Parathyroid adenoma (tissue), 2 donors: ENCODE measurements around the gene RHD.
"Not testable (repeated sequence)": the region's sequence is repeated elsewhere in the genome, so short reads cannot be mapped to it uniquely, and the experiment has no call there.

ENCODE experiments used
- H2AFZ ChIP-seq: fragments of 300-600 bp; sonication (generic); one replicate; pipeline ENCODE4 v1.7.0; 2017; ENCODE audit warnings: antibody characterized with exemption, mild to moderate bottlenecking
- H3K27ac ChIP-seq: fragments of 300-600 bp; sonication (generic); one replicate; pipeline ENCODE4 v1.7.0; 2017
- H3K27me3 ChIP-seq: fragments of 300-600 bp; sonication (generic); one replicate; pipeline ENCODE4 v1.7.0; 2017; ENCODE audit warnings: low read length; ENCODE audit not compliant: control insufficient read depth, insufficient read depth
- H3K36me3 ChIP-seq: fragments of 300-600 bp; sonication (generic); one replicate; pipeline ENCODE4 v1.7.0; 2017; ENCODE audit warnings: low read length; ENCODE audit not compliant: control insufficient read depth, insufficient read depth
- H3K4me1 ChIP-seq: fragments of 300-600 bp; sonication (generic); one replicate; pipeline ENCODE4 v1.7.0; 2017; ENCODE audit warnings: control low read depth
- H3K4me2 ChIP-seq: fragments of 300-600 bp; sonication (generic); one replicate; pipeline ENCODE4 v1.7.0; 2017; ENCODE audit warnings: low read length
- H3K4me3 ChIP-seq: fragments of 300-600 bp; sonication (generic); one replicate; pipeline ENCODE4 v1.7.0; 2017; ENCODE audit warnings: low read depth, low read length
- H3K79me2 ChIP-seq: fragments of 300-600 bp; sonication (generic); one replicate; pipeline ENCODE4 v1.7.0; 2017; ENCODE audit warnings: control low read depth
- H3K9ac ChIP-seq: fragments of 300-600 bp; sonication (generic); one replicate; pipeline ENCODE4 v1.7.0; 2017; ENCODE audit warnings: mild to moderate bottlenecking
- H3K9me3 ChIP-seq: fragments of 300-600 bp; sonication (generic); one replicate; pipeline ENCODE4 v1.7.0; 2017; ENCODE audit warnings: low read length; ENCODE audit not compliant: control insufficient read depth
- TF ChIP-seq, protein P1 (sequence below): fragments of 300-600 bp; sonication (generic); IDR thresholded peaks from one replicate; pipeline ENCODE4 v1.7.0; 2017; ENCODE audit warnings: antibody characterized with exemption, mild to moderate bottlenecking
- donor health status: primary hyperparathyroidism.

Gene RHD

DNA sequence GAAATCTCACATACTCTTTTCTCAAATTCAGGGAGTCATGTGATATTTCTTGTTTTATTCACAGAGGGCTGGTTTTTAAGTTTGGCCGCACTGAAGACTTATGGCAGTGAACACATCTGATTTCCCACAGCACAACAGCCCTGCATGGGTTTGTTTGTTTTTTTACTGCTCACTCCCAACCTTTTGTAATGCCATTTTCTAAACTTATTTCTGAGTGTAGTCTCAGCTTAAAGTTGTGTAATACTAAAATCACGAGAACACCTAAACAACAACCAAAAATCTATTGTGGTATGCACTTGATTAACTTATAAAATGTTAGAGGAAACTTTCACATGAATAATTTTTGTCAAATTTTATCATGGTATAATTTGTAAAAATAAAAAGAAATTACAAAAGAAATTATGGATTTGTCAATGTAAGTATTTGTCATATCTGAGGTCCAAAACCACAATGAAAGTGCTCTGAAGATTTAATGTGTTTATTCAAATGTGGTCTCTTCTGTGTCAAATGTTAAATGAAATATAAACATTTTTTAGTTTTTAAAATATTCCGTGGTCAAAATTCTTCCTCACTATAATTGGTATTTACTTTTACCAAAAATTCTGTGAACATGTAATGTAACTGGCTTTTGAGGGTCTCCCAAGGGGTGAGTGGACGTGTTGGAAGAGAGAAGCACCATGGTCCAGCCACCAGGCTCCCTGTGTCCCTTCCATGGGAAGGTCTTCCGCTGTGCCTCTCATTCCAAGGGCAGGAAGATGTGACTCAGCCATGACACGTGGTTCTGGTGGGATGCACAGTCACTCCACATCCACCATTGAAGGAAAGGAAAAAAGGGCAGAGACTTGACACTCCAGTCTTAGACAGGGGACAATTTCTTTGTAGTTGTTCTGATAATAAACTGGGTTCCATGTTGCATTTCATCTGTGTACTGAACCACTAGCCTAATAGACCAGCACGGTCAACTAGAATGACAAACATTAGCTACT lies 88.6 kb downstream of the RHD start:
- TF ChIP-seq, protein P1, sequence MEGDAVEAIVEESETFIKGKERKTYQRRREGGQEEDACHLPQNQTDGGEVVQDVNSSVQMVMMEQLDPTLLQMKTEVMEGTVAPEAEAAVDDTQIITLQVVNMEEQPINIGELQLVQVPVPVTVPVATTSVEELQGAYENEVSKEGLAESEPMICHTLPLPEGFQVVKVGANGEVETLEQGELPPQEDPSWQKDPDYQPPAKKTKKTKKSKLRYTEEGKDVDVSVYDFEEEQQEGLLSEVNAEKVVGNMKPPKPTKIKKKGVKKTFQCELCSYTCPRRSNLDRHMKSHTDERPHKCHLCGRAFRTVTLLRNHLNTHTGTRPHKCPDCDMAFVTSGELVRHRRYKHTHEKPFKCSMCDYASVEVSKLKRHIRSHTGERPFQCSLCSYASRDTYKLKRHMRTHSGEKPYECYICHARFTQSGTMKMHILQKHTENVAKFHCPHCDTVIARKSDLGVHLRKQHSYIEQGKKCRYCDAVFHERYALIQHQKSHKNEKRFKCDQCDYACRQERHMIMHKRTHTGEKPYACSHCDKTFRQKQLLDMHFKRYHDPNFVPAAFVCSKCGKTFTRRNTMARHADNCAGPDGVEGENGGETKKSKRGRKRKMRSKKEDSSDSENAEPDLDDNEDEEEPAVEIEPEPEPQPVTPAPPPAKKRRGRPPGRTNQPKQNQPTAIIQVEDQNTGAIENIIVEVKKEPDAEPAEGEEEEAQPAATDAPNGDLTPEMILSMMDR: no peak
- no peak overlapping the region for H3K4me3 ChIP-seq
- no peak overlapping the region for H2AFZ ChIP-seq
- no peak overlapping the region for H3K9ac ChIP-seq
- H3K4me2 ChIP-seq: no peak overlapping the region
- H3K9me3 ChIP-seq: no peaks in the 10 kb centered on the region
- H3K4me1 ChIP-seq: no peaks in the 10 kb centered on the region
- no peaks in the 10 kb centered on the region for H3K27me3 ChIP-seq
- H3K79me2 ChIP-seq: no peaks in the 10 kb centered on the region
- H3K27ac ChIP-seq: no peak overlapping the region
- no peaks in the 10 kb centered on the region for H3K36me3 ChIP-seq

DNA sequence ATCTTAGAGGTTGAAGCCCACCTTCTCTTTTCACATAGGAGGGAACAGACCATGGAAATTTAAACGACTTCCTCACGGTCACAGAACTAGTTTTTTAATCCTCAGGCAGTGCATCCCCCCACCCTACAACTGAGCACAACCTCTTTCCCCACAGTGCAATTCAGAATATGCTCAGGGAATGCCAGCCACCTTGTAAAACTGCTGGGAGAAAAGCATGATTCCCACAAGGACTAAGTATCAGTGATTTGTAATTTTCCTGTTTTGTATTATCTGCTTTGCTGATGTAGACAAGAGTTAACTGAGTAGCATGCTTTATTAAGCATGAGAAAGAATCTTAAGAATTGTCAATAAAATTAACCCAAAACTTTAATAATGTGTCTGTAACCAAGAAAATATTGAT lies 89.6 kb downstream of the RHD start:
- Histone ChIP-seq H2AFZ (no peak overlapping the region), H3K9me3 (no peaks in the 10 kb centered on the region), H3K27ac (no peak overlapping the region), H3K36me3 (no peaks in the 10 kb centered on the region), H3K27me3 (no peaks in the 10 kb centered on the region), H3K4me3 (no peak overlapping the region), H3K4me1 (no peaks in the 10 kb centered on the region), H3K9ac (no peak overlapping the region), H3K79me2 (no peaks in the 10 kb centered on the region), H3K4me2 (no peak overlapping the region)
- TF ChIP-seq, protein P1: no peak

DNA sequence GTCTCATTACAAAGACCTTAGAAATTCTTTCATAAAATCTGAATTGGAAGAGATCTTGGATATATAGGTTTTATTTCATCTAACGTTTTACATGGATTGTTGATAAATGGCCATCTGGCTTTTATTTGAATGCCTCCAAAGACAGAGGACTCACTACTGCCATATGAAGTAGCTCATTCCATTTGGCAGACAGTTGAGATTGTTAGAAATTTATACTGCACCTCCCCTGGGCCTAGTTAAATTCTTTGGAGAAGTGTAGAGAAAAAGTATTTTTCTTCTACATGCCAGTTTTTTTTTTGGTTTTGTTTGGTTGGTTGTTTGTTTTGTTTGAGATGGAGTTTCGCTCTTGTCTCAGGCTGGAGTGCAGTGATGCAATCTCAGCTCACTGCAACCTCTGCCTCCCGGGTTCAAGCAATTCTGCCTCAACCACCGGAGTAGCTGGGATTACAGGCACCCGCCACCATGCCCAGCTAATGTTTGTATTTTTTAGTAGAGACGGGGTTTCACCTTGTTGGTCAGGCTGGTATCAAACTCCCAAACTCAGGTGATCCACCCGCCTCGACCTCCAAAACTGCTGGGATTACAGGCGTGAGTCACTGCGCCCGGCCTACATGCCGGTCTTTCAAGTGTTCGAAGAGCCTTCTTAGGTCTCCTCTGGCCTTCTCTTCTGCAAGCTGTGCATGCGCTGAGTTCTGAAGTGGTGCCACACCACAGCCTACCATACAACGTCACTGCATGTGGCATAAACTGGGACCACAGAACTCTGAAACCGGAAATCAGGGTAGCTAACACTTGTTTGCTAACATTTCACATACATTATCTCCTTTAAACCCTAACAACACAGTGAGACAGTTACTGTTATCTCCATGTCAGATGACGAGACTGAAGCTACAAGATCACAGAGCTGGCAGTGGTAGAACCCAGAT lies 90.6 kb downstream of the RHD start:
- H3K4me2 ChIP-seq, H3K9ac ChIP-seq, H3K4me1 ChIP-seq, H3K9me3 ChIP-seq, H3K79me2 ChIP-seq, H2AFZ ChIP-seq, H3K27ac ChIP-seq, H3K36me3 ChIP-seq, H3K4me3 ChIP-seq, H3K27me3 ChIP-seq: not testable (repeated sequence)

DNA sequence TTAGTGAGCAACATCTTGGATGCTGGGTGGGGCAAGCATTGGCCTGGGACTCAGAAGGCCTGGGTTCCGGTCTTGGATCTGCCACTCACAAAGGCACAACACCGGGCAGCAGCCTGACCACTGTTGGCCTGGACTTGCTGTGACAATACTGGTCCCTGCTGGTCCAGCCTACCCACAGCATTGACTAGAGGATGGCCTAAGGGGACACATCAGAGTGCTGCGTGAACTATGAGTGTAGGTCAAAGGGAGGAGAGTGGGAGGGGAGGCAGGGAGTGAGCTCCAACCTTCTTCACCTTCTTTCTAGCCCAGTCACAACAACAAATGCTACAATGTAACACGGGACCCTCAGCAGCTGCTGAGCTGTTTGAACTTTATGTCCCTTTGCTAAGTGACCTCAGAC lies 96.9 kb downstream of the RHD start:
- H2AFZ ChIP-seq: no peak overlapping the region
- H3K4me1 ChIP-seq: no peaks in the 10 kb centered on the region
- no peak overlapping the region for H3K9ac ChIP-seq
- no peaks in the 10 kb centered on the region for H3K27me3 ChIP-seq
- no peak overlapping the region for H3K4me3 ChIP-seq
- no peak overlapping the region for H3K27ac ChIP-seq
- no peaks in the 10 kb centered on the region for H3K36me3 ChIP-seq
- H3K9me3 ChIP-seq: no peaks in the 10 kb centered on the region
- no peak overlapping the region for H3K4me2 ChIP-seq
- H3K79me2 ChIP-seq: no peaks in the 10 kb centered on the region
- TF ChIP-seq, protein P1: no peak

DNA sequence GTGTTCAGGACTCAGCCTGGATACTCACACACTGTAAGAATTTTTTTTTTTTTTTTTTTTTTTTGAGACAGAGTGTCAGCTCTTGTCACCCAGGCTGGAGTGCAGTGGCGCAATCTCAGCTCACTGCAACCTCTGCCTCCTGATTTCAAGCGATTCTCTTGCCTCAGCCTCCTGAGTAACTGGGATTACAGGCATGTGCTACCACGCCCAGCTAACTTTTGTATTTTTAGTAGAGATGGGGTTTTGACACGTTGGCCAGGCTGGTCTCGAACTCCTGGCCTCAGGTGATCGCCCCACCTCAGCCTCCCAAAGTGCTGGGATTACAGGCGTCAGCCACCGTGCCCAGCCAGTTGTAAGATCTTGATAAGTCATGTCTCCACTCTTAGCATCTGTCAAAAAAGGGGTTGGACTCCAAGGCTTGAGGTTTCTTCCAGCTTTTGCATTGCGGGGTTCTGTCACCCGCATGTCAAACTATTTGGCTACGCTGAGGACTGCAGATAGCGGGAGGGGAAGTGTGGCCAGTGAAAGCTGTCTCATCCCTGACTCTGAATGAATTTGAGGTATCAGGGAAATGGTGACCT lies 97.5 kb downstream of the RHD start:
- H3K79me2 ChIP-seq, H3K4me2 ChIP-seq, H2AFZ ChIP-seq, H3K4me3 ChIP-seq, H3K27ac ChIP-seq, H3K36me3 ChIP-seq, H3K9ac ChIP-seq, H3K9me3 ChIP-seq, H3K4me1 ChIP-seq, H3K27me3 ChIP-seq: not testable (repeated sequence)

DNA sequence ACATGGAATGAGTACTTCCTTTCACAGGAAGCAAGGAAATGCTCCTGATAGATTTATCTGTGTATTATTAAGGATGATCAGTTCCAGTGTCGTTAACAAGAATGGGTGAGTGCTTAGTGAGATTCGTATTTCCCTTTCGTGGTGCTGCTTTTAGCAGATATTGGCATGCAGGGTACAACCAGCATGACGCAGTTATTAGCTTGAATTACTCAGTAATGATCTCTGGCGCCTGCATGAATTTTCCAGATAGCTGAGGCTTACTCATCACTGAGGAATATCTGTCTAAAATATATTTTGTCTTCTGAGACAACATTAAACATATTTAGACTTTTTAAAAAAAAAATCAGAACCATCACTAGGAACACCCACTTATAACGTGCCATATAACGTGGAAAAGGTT lies 99.4 kb downstream of the RHD start:
- not testable (repeated sequence) for H3K36me3 ChIP-seq, H3K27ac ChIP-seq, H3K4me2 ChIP-seq, H3K27me3 ChIP-seq, H3K79me2 ChIP-seq, H2AFZ ChIP-seq, H3K4me3 ChIP-seq, H3K9me3 ChIP-seq, H3K4me1 ChIP-seq, H3K9ac ChIP-seq

DNA sequence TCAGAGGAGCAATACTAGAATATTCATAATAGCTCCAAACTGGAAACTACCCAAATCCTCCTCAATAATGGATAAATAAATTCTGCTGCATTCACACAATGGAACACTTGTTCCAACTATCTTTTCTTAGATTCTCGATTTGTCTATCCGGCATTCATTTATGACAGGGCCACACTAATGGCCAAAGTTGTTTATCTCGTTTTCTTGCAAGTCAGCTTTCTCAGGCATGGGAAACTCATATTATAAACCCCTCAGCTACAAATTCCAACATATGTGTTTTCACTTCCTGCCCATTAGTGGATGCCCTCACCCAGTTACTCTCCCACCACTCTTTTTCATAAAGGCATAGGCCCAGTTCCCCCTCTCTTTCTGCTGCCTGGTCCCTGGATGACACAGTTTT lies 106.1 kb downstream of the RHD start:
- not testable (repeated sequence) for H3K9me3 ChIP-seq, H3K4me1 ChIP-seq, H3K36me3 ChIP-seq, H3K9ac ChIP-seq, H2AFZ ChIP-seq, H3K27me3 ChIP-seq, H3K27ac ChIP-seq, H3K79me2 ChIP-seq, H3K4me3 ChIP-seq, H3K4me2 ChIP-seq
